NCI-H2227 (cell line): ENCODE data around the gene OR52E1.
"Not testable (repeated sequence)": the region's sequence is repeated elsewhere in the genome, so short reads cannot be mapped to it uniquely, and the experiment has no call there.

Source experiments
- DNase-seq: peaks from one replicate; lab custom pipeline; 2025; ENCODE audit not compliant: unreplicated experiment; lab: John Stamatoyannopoulos, UW

OR52E1 gene

GRCh38 chr11:5069272-5069671, at the start of gene OR52E1:
OR52E1 (plus strand) TSS chr11:5069572.
- DNase-seq = no peak

GRCh38 chr11:5021996-5022395, 47.4 kb upstream of the OR52E1 start:
- DNase-seq = no peak

- no peak for DNase-seq
Measured at GRCh38 chr11:5036669-5037068, 32.7 kb upstream of the OR52E1 start.

- DNase-seq = no peak
Measured at GRCh38 chr11:5037926-5038325, 31.4 kb upstream of the OR52E1 start.

- no peak for DNase-seq
Measured at GRCh38 chr11:5038341-5038740, 31.0 kb upstream of the OR52E1 start.

GRCh38 chr11:5040876-5041275, 28.5 kb upstream of the OR52E1 start:
- no peak for DNase-seq

GRCh38 chr11:5042091-5042490, 27.3 kb upstream of the OR52E1 start:
- no peak for DNase-seq

- no peak for DNase-seq
Measured at GRCh38 chr11:5043380-5043779, 26.0 kb upstream of the OR52E1 start.

- no peak for DNase-seq
Measured at GRCh38 chr11:5046226-5046625, 23.1 kb upstream of the OR52E1 start, which contains the start of gene OR52J3. OR52J3 (plus strand) TSS chr11:5046526; CDS start chr11:5046526, 0 bp downstream.

GRCh38 chr11:5046754-5047330, 22.5 kb upstream of the OR52E1 start:
- no peak for DNase-seq

GRCh38 chr11:5058679-5059078, 10.7 kb upstream of the OR52E1 start:
- not testable (repeated sequence) for DNase-seq

GRCh38 chr11:5059391-5059790, 10.0 kb upstream of the OR52E1 start, which contains the start of gene OR52E2:
OR52E2 (minus strand) TSS chr11:5059627; CDS start chr11:5059627, 0 bp downstream.
- no peak for DNase-seq

- DNase-seq = no peak
Measured at GRCh38 chr11:5065027-5065426, 4.3 kb upstream of the OR52E1 start.

- no peak for DNase-seq
Measured at GRCh38 chr11:5071799-5072198, 2.4 kb downstream of the OR52E1 start.

GRCh38 chr11:5081405-5081804, 12.0 kb downstream of the OR52E1 start:
- no peak for DNase-seq

- DNase-seq = no peak
Measured at GRCh38 chr11:5083602-5084001, 14.2 kb downstream of the OR52E1 start.

- DNase-seq = no peak
Measured at GRCh38 chr11:5088556-5088955, 19.2 kb downstream of the OR52E1 start.

- no peak for DNase-seq
Measured at GRCh38 chr11:5090668-5091067, 21.3 kb downstream of the OR52E1 start.

- no peak for DNase-seq
Measured at GRCh38 chr11:5092821-5093585, 23.6 kb downstream of the OR52E1 start.

- no peak for DNase-seq
Measured at GRCh38 chr11:5096011-5096410, 26.6 kb downstream of the OR52E1 start.

GRCh38 chr11:5102246-5102645, 32.9 kb downstream of the OR52E1 start:
- DNase-seq = no peak

GRCh38 chr11:5103066-5103465, 33.7 kb downstream of the OR52E1 start:
- DNase-seq = no peak

GRCh38 chr11:5107285-5107684, 37.9 kb downstream of the OR52E1 start:
- no peak for DNase-seq
